GM21526 (cell line): Measurements from ENCODE around the gene OR2B2.
A peak's percentile ranks its signal among the peaks of the same experiment; 100 is the strongest.

ENCODE experiments used
- ATAC-seq: cut with Tn5 transposase; IDR thresholded peaks from one replicate; pipeline ENCODE4 v1.9.1; 2021; ENCODE audit warnings: moderate library complexity; ENCODE audit not compliant: unreplicated experiment, low FRiP score

OR2B2 gene

DNA sequence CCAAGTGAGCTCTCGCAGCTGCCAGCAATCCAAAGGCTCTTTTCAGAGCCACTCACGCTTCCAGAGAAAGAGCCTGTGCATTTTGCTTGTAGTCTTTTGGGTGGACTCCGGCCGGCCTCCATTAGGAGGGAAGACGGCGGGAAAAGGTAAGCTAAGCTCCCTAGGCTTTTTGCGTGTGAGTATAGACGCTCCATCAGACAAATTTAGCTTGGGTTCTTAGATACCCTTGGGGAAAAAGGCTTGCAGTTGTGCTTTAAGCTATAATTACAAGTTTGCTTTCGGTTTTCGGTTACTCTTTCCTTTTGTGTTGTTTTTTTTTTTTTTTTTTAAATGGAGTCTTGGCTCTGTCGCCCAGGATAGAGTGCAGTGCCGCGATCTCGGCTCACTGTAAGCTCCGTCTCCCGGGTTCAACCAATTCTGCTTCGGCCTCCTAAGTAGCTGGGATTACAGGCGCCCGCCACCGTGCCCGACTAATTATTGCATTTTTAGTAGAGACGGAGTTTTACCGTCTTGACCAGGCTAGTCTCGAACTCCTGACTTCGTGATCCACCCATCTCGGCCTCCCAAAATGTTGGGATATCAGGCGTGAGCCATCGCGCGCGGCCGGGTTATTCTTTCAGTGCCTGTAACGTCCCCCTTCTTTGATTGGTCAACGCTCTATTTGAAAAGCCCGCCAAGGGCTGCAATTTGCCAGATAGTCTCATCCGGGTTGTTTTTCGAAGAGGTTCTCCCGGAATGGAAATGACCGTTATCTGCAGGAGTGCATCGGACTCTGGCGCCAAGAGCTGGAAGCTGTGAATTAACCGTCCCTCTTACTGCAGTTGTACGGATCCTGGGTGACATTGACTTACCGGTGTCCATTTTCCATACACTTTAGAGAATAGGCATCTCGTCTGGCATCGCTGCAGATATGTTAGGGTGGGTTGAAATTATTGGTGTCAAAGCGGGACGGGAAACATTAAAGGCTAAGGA lies 18.1 kb downstream of the OR2B2 start:
- no peak for ATAC-seq

DNA sequence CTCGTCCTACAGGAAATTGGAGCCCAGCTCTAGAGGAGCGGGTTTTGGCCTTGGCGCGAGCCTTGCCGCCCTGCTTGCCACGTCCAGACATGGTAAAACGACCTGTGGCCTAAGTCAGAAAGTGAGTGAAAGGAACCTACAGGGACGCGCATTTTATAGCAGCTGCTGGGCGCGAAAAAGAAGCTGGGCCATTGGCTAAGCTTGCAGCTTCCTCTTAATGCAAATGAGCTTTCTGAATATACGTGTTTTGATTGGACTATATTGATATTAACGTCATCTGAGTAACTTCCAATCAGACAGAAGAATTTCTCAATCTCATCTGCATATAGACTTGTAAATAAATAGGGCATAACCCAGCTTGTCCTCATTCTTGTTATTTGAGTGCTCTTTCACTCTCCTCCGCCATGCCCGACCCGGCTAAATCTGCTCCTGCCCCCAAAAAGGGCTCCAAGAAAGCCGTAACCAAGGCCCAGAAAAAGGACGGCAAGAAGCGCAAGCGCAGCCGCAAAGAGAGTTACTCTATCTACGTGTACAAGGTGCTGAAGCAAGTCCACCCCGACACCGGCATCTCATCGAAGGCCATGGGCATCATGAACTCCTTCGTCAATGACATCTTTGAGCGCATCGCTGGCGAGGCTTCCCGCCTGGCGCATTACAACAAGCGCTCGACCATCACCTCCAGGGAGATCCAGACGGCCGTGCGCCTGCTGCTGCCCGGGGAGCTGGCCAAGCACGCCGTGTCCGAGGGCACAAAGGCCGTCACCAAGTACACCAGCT lies 18.9 kb downstream of the OR2B2 start:
- ATAC-seq, result peak; percentile 46

DNA sequence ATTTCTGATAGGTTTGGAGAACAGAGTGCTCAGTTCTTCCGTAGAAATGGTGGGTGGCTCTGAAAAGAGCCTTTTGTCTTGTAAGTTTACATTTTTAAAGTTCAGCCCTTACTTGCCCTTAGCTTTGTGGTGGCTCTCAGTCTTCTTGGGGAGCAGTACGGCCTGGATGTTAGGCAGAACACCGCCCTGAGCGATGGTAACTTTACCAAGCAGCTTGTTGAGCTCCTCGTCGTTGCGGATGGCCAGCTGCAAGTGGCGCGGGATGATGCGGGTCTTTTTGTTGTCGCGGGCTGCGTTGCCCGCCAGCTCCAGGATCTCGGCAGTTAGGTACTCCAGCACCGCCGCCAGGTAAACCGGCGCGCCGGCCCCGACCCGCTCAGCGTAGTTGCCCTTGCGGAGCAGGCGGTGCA lies 19.5 kb downstream of the OR2B2 start:
- ATAC-seq, result no peak

GRCh38 chr6:27891320-27891875 lies 20.8 kb downstream of the OR2B2 start:
- no peak for ATAC-seq

- ATAC-seq, result peak; percentile 43
Measured at GRCh38 chr6:27890445-27891319, 21.5 kb downstream of the OR2B2 start.

- ATAC-seq, result no peak
Measured at GRCh38 chr6:27889628-27890444, 22.4 kb downstream of the OR2B2 start.

DNA sequence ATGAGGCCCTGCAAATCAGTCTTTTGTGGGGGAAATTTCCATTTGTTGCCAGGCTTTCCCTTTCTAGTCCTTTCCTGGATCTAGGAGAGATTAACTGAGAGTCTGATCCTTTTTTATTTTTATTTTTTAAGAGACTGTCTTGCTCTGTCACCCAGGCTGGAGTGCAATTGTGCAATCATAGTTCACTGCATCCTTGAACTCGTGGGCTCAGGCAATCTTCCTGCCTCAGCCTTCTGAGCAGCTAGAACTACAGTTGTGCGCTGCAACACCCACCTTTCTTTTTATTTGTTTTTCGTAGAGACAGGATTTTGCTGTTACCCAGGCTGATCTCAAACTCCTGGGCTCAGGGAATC lies 22.9 kb downstream of the OR2B2 start:
- ATAC-seq, result no peak

GRCh38 chr6:27888566-27888965 lies 23.6 kb downstream of the OR2B2 start:
- ATAC-seq, result no peak

GRCh38 chr6:27886073-27886472 lies 26.1 kb downstream of the OR2B2 start:
- ATAC-seq, result no peak

- ATAC-seq, result no peak
Measured at GRCh38 chr6:27883136-27883535, 29.1 kb downstream of the OR2B2 start.

- ATAC-seq, result no peak
Measured at GRCh38 chr6:27882624-27883023, 29.6 kb downstream of the OR2B2 start.

GRCh38 chr6:27879837-27880236 lies 32.4 kb downstream of the OR2B2 start:
- no peak for ATAC-seq

GRCh38 chr6:27874016-27874415 lies 38.2 kb downstream of the OR2B2 start:
- no peak for ATAC-seq

DNA sequence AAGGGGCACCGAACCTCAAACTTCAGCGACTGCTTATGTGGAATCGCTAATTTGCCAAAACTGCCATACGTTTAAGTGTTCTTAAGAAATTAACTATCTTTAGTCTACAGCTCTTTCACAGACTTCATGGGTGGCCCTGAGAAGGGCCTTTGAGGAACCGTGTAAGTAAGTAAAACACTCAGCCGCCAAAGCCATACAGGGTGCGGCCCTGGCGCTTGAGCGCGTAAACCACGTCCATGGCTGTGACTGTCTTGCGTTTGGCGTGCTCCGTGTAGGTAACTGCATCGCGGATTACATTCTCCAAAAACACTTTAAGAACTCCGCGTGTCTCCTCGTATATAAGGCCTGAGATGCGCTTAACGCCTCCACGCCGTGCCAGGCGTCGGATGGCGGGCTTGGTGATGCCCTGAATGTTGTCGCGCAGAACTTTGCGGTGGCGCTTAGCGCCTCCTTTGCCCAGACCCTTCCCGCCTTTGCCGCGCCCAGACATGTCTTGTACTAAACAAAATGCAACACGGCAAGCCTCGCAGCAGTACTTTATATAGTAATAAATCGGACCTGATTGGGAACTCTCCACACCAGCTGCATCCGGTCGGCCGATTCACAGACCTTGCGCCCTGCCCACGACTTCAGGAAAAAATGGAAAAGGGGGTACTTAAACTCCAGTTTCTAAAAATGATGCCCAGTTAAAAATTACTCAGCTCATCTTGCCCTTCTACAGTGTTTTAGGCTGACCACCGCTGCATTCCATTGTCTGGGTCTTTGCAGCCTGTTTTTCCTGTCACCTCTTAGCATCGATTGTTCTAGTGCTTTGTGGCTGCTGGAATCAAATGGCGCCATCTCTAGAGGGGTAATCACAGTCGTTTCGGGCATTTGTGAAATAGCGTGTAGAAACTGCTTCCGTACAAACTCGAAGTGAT lies 38.9 kb downstream of the OR2B2 start:
- no peak for ATAC-seq

GRCh38 chr6:27872642-27873020 lies 39.6 kb downstream of the OR2B2 start:
- ATAC-seq, result no peak

GRCh38 chr6:27871924-27872638 lies 40.1 kb downstream of the OR2B2 start:
- peak; percentile 41 for ATAC-seq

GRCh38 chr6:27870291-27870870 lies 41.8 kb downstream of the OR2B2 start:
- no peak for ATAC-seq

GRCh38 chr6:27868311-27868710 lies 43.9 kb downstream of the OR2B2 start:
- ATAC-seq, result no peak
